Fibroblast of the aortic adventitia (primary cell): Measurements from ENCODE around the gene OBSCN. TPM values are rescaled to one million over a fixed set of nuclear protein-coding genes. Genes with fewer than 3 reads are reported as not detected.

ENCODE experiments used
- DNase-seq: peaks from one replicate; pipeline ENCODE4 v3.0.0-alpha.2; 2010; ENCODE audit warnings: low read depth
- H3K4me3 ChIP-seq: 2 replicates; pipeline ENCODE4 v1.5.1; 2011; ENCODE audit warnings: low read depth, mild to moderate bottlenecking, control low read depth, low read length, moderate library complexity
- CTCF ChIP-seq: IDR thresholded peaks from 2 replicates; pipeline ENCODE4 v1.5.1; 2011; ENCODE audit warnings: mild to moderate bottlenecking, low read length, control low read depth, inconsistent platforms; ENCODE audit not compliant: insufficient read depth
- total RNA-seq: library from RNA; depleted of rRNA; stranded (reverse); fragments of >200 nt; gene quantifications from 2 replicates; pipeline ENCODE4 v1.2.3, GENCODE V29; 2012; ENCODE audit warnings: low replicate concordance

OBSCN gene
- total RNA-seq, 1 donor = 0.99 TPM

- no peak overlapping the region for H3K4me3 ChIP-seq
- no peak for DNase-seq
- no peak for TF ChIP-seq CTCF
Measured at GRCh38 chr1:228400692-228401454, 193.0 kb downstream of the OBSCN start.

- no peak for DNase-seq
- H3K4me3 ChIP-seq = no peak overlapping the region
- no peak for TF ChIP-seq CTCF
Measured at GRCh38 chr1:228401782-228402640, 194.2 kb downstream of the OBSCN start.

- TF ChIP-seq CTCF = no peak
- DNase-seq = no peak
Measured at GRCh38 chr1:228402641-228403025, 194.8 kb downstream of the OBSCN start.

GRCh38 chr1:228403231-228403631, 195.4 kb downstream of the OBSCN start:
- no peak for DNase-seq
- TF ChIP-seq CTCF = no peak

More at GRCh38 chr1:228402641-228403025, 194.8 kb downstream of the OBSCN start:
- no peak overlapping the region for H3K4me3 ChIP-seq

GRCh38 chr1:228404107-228404720, 196.4 kb downstream of the OBSCN start:
- no peak for TF ChIP-seq CTCF
- H3K4me3 ChIP-seq = peak overlapping the region; percentile 89
- no peak for DNase-seq

More at GRCh38 chr1:228403231-228403631, 195.4 kb downstream of the OBSCN start:
- no peak overlapping the region for H3K4me3 ChIP-seq

- peak overlapping the region; percentile 89 for H3K4me3 ChIP-seq
- peak; percentile 34 for DNase-seq
- no peak for TF ChIP-seq CTCF
Measured at GRCh38 chr1:228405200-228405978, 197.5 kb downstream of the OBSCN start.
